Parathyroid adenoma (tissue), 2 donors: ENCODE results near the gene MPP4.
"Not testable (repeated sequence)": the region's sequence is repeated elsewhere in the genome, so short reads cannot be mapped to it uniquely, and the experiment has no call there.

Experiments
- H2AFZ ChIP-seq: fragments of 300-600 bp; sonication (generic); one replicate; pipeline ENCODE4 v1.7.0; 2017; ENCODE audit warnings: antibody characterized with exemption, mild to moderate bottlenecking
- H3K27ac ChIP-seq: fragments of 300-600 bp; sonication (generic); one replicate; pipeline ENCODE4 v1.7.0; 2017
- H3K27me3 ChIP-seq: fragments of 300-600 bp; sonication (generic); one replicate; pipeline ENCODE4 v1.7.0; 2017; ENCODE audit warnings: low read length; ENCODE audit not compliant: control insufficient read depth, insufficient read depth
- H3K36me3 ChIP-seq: fragments of 300-600 bp; sonication (generic); one replicate; pipeline ENCODE4 v1.7.0; 2017; ENCODE audit warnings: low read length; ENCODE audit not compliant: control insufficient read depth, insufficient read depth
- H3K4me1 ChIP-seq: fragments of 300-600 bp; sonication (generic); one replicate; pipeline ENCODE4 v1.7.0; 2017; ENCODE audit warnings: control low read depth
- H3K4me2 ChIP-seq: fragments of 300-600 bp; sonication (generic); one replicate; pipeline ENCODE4 v1.7.0; 2017; ENCODE audit warnings: low read length
- H3K4me3 ChIP-seq: fragments of 300-600 bp; sonication (generic); one replicate; pipeline ENCODE4 v1.7.0; 2017; ENCODE audit warnings: low read depth, low read length
- H3K79me2 ChIP-seq: fragments of 300-600 bp; sonication (generic); one replicate; pipeline ENCODE4 v1.7.0; 2017; ENCODE audit warnings: control low read depth
- H3K9ac ChIP-seq: fragments of 300-600 bp; sonication (generic); one replicate; pipeline ENCODE4 v1.7.0; 2017; ENCODE audit warnings: mild to moderate bottlenecking
- H3K9me3 ChIP-seq: fragments of 300-600 bp; sonication (generic); one replicate; pipeline ENCODE4 v1.7.0; 2017; ENCODE audit warnings: low read length; ENCODE audit not compliant: control insufficient read depth
- TF ChIP-seq, protein P1 (sequence below): fragments of 300-600 bp; sonication (generic); IDR thresholded peaks from one replicate; pipeline ENCODE4 v1.7.0; 2017; ENCODE audit warnings: antibody characterized with exemption, mild to moderate bottlenecking
- donor health status: primary hyperparathyroidism.

The MPP4 gene

DNA sequence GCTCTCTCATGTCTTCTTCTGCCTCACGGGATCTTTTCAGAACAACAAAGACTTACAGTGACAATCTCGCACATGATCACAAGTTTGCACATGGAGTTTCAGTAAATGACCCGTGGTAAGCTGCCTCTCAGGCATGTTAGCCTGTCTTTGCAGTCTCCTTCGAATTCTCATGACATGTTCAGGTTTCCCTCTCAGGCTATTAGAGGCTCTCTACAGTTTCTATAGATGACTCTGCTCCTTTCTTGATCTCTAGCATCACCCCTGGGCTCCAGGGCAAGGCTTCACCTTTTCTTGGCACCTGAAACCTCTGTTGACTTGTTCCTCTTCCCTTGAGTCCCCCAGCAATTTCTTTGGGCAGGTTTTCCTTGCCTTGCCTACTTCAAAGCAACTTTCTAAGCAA lies 23.0 kb downstream of the MPP4 start:
- no peak overlapping the region for H2AFZ ChIP-seq
- H3K9ac ChIP-seq, result no peak overlapping the region
- H3K4me3 ChIP-seq, result no peak overlapping the region
- no peak overlapping the region for H3K4me2 ChIP-seq
- H3K27me3 ChIP-seq, result no peaks in the 10 kb centered on the region
- TF ChIP-seq, protein P1, sequence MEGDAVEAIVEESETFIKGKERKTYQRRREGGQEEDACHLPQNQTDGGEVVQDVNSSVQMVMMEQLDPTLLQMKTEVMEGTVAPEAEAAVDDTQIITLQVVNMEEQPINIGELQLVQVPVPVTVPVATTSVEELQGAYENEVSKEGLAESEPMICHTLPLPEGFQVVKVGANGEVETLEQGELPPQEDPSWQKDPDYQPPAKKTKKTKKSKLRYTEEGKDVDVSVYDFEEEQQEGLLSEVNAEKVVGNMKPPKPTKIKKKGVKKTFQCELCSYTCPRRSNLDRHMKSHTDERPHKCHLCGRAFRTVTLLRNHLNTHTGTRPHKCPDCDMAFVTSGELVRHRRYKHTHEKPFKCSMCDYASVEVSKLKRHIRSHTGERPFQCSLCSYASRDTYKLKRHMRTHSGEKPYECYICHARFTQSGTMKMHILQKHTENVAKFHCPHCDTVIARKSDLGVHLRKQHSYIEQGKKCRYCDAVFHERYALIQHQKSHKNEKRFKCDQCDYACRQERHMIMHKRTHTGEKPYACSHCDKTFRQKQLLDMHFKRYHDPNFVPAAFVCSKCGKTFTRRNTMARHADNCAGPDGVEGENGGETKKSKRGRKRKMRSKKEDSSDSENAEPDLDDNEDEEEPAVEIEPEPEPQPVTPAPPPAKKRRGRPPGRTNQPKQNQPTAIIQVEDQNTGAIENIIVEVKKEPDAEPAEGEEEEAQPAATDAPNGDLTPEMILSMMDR, result no peak
- no peak overlapping the region for H3K27ac ChIP-seq
- H3K9me3 ChIP-seq, result no peaks in the 10 kb centered on the region
- H3K4me1 ChIP-seq, result no peaks in the 10 kb centered on the region
- H3K36me3 ChIP-seq, result no peaks in the 10 kb centered on the region
- no peaks in the 10 kb centered on the region for H3K79me2 ChIP-seq

DNA sequence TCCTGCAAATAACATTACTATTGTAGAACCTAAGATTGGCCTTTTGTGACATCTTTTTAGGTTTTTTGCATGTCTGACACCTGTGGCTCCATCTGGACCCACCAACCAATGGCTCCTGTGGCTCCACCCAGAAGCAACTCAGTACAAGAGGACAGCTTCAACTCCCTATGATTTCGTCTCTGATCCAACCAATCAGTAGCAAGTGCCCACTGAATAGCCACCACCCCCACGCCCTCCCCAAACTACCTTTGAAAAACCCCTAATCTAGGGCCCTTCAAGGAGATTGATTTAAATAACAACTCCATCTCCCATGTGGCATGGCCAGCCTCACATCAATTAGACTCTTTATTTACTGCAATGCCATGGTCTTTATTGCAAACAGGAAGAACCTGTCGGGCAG lies 23.6 kb downstream of the MPP4 start:
- Histone ChIP-seq H3K4me3 (no peak overlapping the region), H2AFZ (no peak overlapping the region), H3K4me2 (no peak overlapping the region), H3K79me2 (no peaks in the 10 kb centered on the region), H3K27ac (no peak overlapping the region), H3K27me3 (no peaks in the 10 kb centered on the region), H3K4me1 (no peaks in the 10 kb centered on the region), H3K9ac (no peak overlapping the region), H3K9me3 (no peaks in the 10 kb centered on the region), H3K36me3 (no peaks in the 10 kb centered on the region)
- TF ChIP-seq, protein P1, result no peak

DNA sequence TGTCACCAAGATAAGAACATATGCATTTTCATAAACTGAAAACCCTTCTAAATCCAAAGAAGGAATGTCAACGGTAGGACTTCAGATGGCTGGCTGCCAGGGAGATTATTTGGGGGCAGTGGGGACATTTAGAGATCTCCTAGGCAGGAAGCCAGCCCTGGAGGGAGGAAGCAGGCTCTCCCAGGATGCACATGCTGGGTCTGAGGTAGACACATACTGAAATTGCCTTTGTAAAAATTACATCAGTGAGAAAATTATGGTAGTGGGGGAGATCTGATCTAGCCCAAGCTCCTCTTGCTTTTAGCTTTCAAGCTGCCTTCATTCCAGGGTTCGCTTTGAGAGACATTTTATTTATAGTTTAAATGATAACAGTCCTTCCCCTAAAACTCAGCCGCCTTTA lies 24.1 kb downstream of the MPP4 start:
- no peaks in the 10 kb centered on the region for H3K36me3 ChIP-seq
- no peak overlapping the region for H3K4me3 ChIP-seq
- H3K79me2 ChIP-seq, result no peaks in the 10 kb centered on the region
- no peaks in the 10 kb centered on the region for H3K27me3 ChIP-seq
- H3K9me3 ChIP-seq, result no peaks in the 10 kb centered on the region
- H2AFZ ChIP-seq, result no peak overlapping the region
- no peak overlapping the region for H3K27ac ChIP-seq
- H3K9ac ChIP-seq, result no peak overlapping the region
- H3K4me1 ChIP-seq, result no peaks in the 10 kb centered on the region
- no peak overlapping the region for H3K4me2 ChIP-seq
- TF ChIP-seq, protein P1, result no peak

DNA sequence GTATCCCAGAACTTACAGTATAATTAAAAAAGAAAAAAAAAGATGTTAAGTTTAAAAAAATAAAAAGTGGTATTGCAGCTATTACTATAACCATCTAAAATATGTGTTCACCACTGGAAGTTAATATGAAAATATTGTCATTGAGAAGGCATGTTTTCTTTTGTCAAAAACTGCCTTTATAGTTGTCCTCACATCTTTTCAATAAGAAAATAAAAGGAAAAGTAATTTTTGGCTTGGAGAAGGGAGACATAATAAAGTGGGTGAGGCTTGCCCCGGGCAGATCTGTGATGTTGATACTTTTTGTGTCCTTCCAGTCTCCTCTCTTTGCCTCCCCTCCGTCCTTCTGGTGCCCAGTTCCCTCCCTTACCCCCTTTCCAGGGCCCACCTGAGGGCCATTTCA lies 24.9 kb downstream of the MPP4 start:
- Histone ChIP-seq H3K9ac (no peak overlapping the region), H3K4me3 (no peak overlapping the region), H3K79me2 (no peaks in the 10 kb centered on the region)

DNA sequence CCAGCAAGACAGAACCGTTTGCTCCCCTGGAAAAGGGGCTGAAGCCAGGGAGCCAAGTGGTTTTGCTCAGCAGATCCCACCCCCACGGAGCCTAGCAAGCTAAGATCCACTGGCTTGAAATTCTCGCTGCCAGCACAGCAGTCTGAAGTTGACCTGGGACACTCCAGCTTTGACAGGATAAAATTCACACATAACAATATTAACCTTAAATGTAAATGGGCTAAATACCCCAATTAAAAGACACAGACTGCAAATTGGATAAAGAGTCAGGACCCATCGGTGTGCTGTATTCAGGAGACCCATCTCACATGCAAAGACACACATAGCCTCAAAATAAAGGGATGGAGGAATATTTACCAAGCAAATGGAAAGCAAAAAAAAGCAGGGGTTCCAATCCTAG lies 27.2 kb downstream of the MPP4 start:
- H3K27ac ChIP-seq, H3K4me1 ChIP-seq, H3K36me3 ChIP-seq, H3K27me3 ChIP-seq, H3K79me2 ChIP-seq, H3K9me3 ChIP-seq, H3K4me3 ChIP-seq, H3K4me2 ChIP-seq, H2AFZ ChIP-seq, H3K9ac ChIP-seq: not testable (repeated sequence)

More for the DNA sequence above, 24.9 kb downstream of the MPP4 start:
- Histone ChIP-seq H2AFZ (no peak overlapping the region), H3K4me2 (no peak overlapping the region), H3K9me3 (no peaks in the 10 kb centered on the region), H3K36me3 (no peaks in the 10 kb centered on the region), H3K27me3 (no peaks in the 10 kb centered on the region), H3K4me1 (no peaks in the 10 kb centered on the region), H3K27ac (no peak overlapping the region)
- TF ChIP-seq, protein P1, result no peak
